ENCODE data around the gene TIMP2.

DNA sequence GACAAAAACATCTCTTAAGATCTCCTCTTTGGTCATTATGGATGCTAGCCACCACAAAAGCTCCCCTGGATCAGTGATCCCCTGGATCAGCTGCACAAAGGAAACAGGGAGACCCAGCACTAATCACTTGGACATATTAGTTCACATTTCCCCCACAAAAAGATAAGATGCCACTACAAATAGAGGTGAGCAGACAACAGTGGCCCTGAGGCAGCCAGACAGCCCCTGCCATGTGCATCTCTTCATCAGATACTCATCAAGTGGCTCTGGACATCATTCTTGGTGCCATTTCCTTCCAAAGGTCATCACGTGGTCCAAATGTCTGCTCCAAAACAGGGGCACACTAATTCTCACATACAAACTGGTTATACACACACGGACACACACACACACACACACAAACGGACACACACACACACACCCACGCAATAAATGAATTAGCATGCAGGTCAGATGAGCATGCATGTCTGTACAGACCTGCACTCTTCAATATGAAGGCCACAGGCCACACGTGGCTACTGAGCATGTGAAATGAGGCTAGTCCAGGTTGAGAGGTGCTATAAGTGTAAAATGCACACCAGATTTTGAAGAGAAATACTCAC is 88.7 kb downstream of the TIMP2 start:
- TF ChIP-seq, protein P1, sequence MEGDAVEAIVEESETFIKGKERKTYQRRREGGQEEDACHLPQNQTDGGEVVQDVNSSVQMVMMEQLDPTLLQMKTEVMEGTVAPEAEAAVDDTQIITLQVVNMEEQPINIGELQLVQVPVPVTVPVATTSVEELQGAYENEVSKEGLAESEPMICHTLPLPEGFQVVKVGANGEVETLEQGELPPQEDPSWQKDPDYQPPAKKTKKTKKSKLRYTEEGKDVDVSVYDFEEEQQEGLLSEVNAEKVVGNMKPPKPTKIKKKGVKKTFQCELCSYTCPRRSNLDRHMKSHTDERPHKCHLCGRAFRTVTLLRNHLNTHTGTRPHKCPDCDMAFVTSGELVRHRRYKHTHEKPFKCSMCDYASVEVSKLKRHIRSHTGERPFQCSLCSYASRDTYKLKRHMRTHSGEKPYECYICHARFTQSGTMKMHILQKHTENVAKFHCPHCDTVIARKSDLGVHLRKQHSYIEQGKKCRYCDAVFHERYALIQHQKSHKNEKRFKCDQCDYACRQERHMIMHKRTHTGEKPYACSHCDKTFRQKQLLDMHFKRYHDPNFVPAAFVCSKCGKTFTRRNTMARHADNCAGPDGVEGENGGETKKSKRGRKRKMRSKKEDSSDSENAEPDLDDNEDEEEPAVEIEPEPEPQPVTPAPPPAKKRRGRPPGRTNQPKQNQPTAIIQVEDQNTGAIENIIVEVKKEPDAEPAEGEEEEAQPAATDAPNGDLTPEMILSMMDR (IDR thresholded peaks at IDR 0.05), result no peak
- no peak for TF ChIP-seq POLR2A (IDR thresholded peaks at IDR 0.05)
